ENCODE results near the gene KIF16B. TPM values are rescaled to one million over a fixed set of nuclear protein-coding genes. Genes with fewer than 3 reads are reported as not detected.
A peak's percentile ranks its signal among the peaks of the same experiment; 100 is the strongest.

KIF16B gene
- total and polyA plus RNA-seq, 2 donors (not counting 3 experiments of a cell fraction or from before 2014, with no cell fraction given): 2.9 to 8.8 TPM

GRCh38 chr20:16574656-16575355, 1.6 kb upstream of the KIF16B start:
- intact Hi-C loops (cut with micrococcal nuclease) (no loop called here), dilution Hi-C loops (cut with MboI; ENCODE audit: extremely low pct_ligation_motif_present, low sequenced_read_pairs) (no loop called here)
- Histone ChIP-seq H3K36me3 (ENCODE audit: control insufficient read depth in 2 of 2, extremely low read depth in 1 of 2, insufficient read depth in 2 of 2, low read length in 2 of 2) (no peaks in the 10 kb centered on the region), H3K9me1 (replicated peaks; ENCODE audit: control insufficient read depth, extremely low read depth, insufficient read depth, low read length) (no peaks in the 10 kb centered on the region), H3K4me1 (ENCODE audit: control insufficient read depth, extremely low read depth, insufficient read depth, low read length) (peaks cover 17% of the 10 kb centered on the region), H2AFZ (ENCODE audit: low read depth, low read length) (peak overlapping the region; percentile 91), H3K4me3 (replicated peaks in 1 of 3; ENCODE audit: insufficient read depth in 1 of 3, low read depth in 1 of 3, low read length in 3 of 3) (peak overlapping the region; percentile 47 to 67 (median 48)), H3K27me3 (ENCODE audit: control insufficient read depth in 2 of 2, insufficient read depth in 2 of 2, low read length in 2 of 2) (no peaks in the 10 kb centered on the region), H3K27ac (ENCODE audit: insufficient read depth, low read depth, low read length) (no peak overlapping the region), H3K79me2 (ENCODE audit: control insufficient read depth, insufficient read depth, low read length) (no peaks in the 10 kb centered on the region), H3K9me3 (replicated peaks; ENCODE audit: control insufficient read depth, insufficient read depth, low read length) (no peaks in the 10 kb centered on the region), H3K4me2 (ENCODE audit: insufficient read depth, low read length) (peak overlapping the region; percentile 91), H3K9ac (replicated peaks; ENCODE audit: extremely low read depth, insufficient read depth, low read length) (peak overlapping the region; percentile 51), H4K20me1 (replicated peaks; ENCODE audit: control insufficient read depth, extremely low read depth, insufficient read depth, low read length) (no peaks in the 10 kb centered on the region)
- no TSS peak for BruUV-seq (replicated peaks)
- no peak for TF ChIP-seq MYC (IDR thresholded peaks at IDR 0.05; ENCODE audit: low read depth, low read length)
- TF ChIP-seq CTCF (IDR thresholded peaks at IDR 0.05; ENCODE audit: extremely low read depth in 1 of 2, insufficient read depth in 1 of 2, low read depth in 1 of 2, low read length in 2 of 2): no peak
- no peak for TF ChIP-seq FOS (IDR thresholded peaks at IDR 0.05; ENCODE audit: borderline replicate concordance, insufficient read depth, low read length)
- no peak for TF ChIP-seq MAX (IDR thresholded peaks at IDR 0.05; ENCODE audit: insufficient read depth, insufficient read length)
- no peak for TF ChIP-seq POLR2A (IDR thresholded peaks at IDR 0.05; ENCODE audit: low read depth, low read length)
- TF ChIP-seq GATA2 (IDR thresholded peaks at IDR 0.05; ENCODE audit: insufficient read depth, insufficient read length, low read depth, low read length): no peak
- no peak for TF ChIP-seq EZH2 (IDR thresholded peaks at IDR 0.05; ENCODE audit: borderline replicate concordance, low read depth, low read length, severe bottlenecking)
- TF ChIP-seq JUN (IDR thresholded peaks at IDR 0.05; ENCODE audit: borderline replicate concordance, insufficient read depth, insufficient read length, low read depth): no peak
- no peak for TF ChIP-seq POLR2AphosphoS5 (IDR thresholded peaks at IDR 0.05; ENCODE audit: insufficient read depth, low read depth, low read length)
- FAIRE-seq (peak; percentile 78), DNase-seq (ENCODE audit: low read depth, low spot score) (peak; percentile 83)
- POLR2A ChIA-PET: interaction anchor here (0.5 kb wide), 1 partner anchor 14 kb away, joined by 3 read pairs; no protein-coding TSS in a partner anchor
- CTCF ChIA-PET: interaction anchor here (0.7 to 1.4 kb wide), 2 partner anchors 57 to 229 kb away, joined by 3 read pairs; no protein-coding TSS in a partner anchor
